ENCODE measurements around the gene HOXA13.

- no peak for TF ChIP-seq EZH2 (IDR thresholded peaks at IDR 0.05)
- no peak for TF ChIP-seq POLR2AphosphoS5 (IDR thresholded peaks at IDR 0.05; ENCODE audit: borderline replicate concordance, low read depth, low read length)
Measured at GRCh38 chr7:27242154-27242553, 42.3 kb upstream of the HOXA13 start.

Measured in SK-N-MC (cell line).